Measurements from ENCODE around the gene LEFTY2. TPM values are rescaled to one million over a fixed set of nuclear protein-coding genes. Genes with fewer than 3 reads are reported as not detected.
"Not testable (repeated sequence)": the region's sequence is repeated elsewhere in the genome, so short reads cannot be mapped to it uniquely, and the experiment has no call there.

LEFTY2 gene
- polyA plus RNA-seq, 2 of the 4 experiments (the other 2 are of a cell fraction), result not detected

GRCh38 chr1:225941942-225942222 is 862 bp upstream of the LEFTY2 start:
- DNase-seq (ENCODE audit: low read depth in 1 of 2, low spot score in 1 of 2) (no peak), ATAC-seq (no peak), FAIRE-seq (no peak)
- H3K4me2 ChIP-seq, result no peak overlapping the region
- ChIA-PET POLR2A (no interaction called here), CTCF (interaction anchor here (2.3 kb wide), 1 partner anchor 31 kb away, joined by 8 read pairs; no protein-coding TSS in a partner anchor)
- WGBS (ENCODE audit: missing lambda C conversion rate), result 30% methylated on average over 1 of the region's 1 CpG
- no peak overlapping the region for H3K27ac ChIP-seq
- H3K4me3 ChIP-seq, result no peak overlapping the region
- TF ChIP-seq, protein P1, sequence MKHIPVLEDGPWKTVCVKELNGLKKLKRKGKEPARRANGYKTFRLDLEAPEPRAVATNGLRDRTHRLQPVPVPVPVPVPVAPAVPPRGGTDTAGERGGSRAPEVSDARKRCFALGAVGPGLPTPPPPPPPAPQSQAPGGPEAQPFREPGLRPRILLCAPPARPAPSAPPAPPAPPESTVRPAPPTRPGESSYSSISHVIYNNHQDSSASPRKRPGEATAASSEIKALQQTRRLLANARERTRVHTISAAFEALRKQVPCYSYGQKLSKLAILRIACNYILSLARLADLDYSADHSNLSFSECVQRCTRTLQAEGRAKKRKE (CRISPR knock-in tag; IDR thresholded peaks at IDR 0.05; ENCODE audit: low read depth), result no peak
- TF ChIP-seq HDAC2 (IDR thresholded peaks at IDR 0.05), result no peak
- no peaks in the 10 kb centered on the region for H3K9me3 ChIP-seq
- H3K4me1 ChIP-seq, result no peaks in the 10 kb centered on the region

DNA sequence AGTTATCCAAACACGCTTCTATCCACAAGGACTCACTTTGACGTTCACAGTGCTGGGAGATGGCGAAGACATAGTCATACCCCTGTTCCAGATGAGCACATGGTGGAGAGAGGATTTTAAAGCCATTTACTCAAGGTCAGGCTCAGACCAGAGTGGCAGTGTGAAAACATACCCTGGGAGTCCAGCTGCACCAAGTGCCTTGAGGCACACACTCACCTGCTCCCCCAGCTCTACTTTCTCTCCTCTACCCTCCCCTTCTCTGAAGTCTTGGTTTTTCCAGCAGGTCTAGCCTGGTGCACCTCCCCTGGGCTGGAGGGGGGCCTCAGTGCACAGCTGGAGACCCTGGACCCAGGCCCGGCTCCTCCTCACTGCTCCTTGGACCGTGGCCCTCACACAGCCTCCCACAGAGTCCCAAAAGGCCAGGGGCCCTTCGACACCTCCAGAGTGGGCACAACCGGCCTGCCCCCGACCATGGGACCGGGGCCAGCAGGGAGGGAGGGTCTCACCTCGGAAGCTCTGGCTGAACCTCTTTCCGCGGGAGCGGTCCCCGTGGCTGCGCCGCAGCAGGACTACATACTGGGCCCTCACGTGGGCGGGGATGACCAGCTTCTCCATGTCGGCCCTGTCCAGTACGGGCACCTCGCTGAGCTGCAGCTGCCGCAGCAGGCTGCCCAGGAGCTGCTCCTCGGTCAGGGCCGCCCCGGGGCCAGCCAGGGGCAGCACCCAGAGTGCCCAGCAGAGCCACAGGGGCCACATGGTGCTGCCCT is 452 bp downstream of the LEFTY2 start:
- Histone ChIP-seq H3K4me3 (no peak overlapping the region), H3K27ac (no peak overlapping the region), H3K4me1 (no peaks in the 10 kb centered on the region), H3K9me3 (no peaks in the 10 kb centered on the region), H3K4me2 (no peak overlapping the region)
- no peak for TF ChIP-seq ZFP36 (IDR thresholded peaks at IDR 0.05; ENCODE audit: borderline replicate concordance, partially characterized antibody)
- TF ChIP-seq, protein P2, sequence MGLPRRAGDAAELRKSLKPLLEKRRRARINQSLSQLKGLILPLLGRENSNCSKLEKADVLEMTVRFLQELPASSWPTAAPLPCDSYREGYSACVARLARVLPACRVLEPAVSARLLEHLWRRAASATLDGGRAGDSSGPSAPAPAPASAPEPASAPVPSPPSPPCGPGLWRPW (IDR thresholded peaks at IDR 0.05), result no peak
- TF ChIP-seq ELK1 (IDR thresholded peaks at IDR 0.05; ENCODE audit: low read depth, low read length), result no peak
- TF ChIP-seq CBX8 (IDR thresholded peaks at IDR 0.05), result no peak
- no peak for TF ChIP-seq CEBPB (IDR thresholded peaks at IDR 0.05)
- no peak for TF ChIP-seq HEYL (CRISPR knock-in tag; IDR thresholded peaks at IDR 0.05)
- TF ChIP-seq HOXB5 (CRISPR knock-in tag; IDR thresholded peaks at IDR 0.05), result no peak
- no peak for TF ChIP-seq HOXB13 (CRISPR knock-in tag; IDR thresholded peaks at IDR 0.05; ENCODE audit: low read depth)
- TF ChIP-seq POLR2AphosphoS2 (conservative IDR thresholded peaks at IDR 0.05; ENCODE audit: low read length), result no peak
- TF ChIP-seq ZC3H11A (IDR thresholded peaks at IDR 0.05), result no peak
- no peak for TF ChIP-seq USF2 (IDR thresholded peaks at IDR 0.05)
- TF ChIP-seq CHD2 (IDR thresholded peaks at IDR 0.05; ENCODE audit: low read length, partially characterized antibody), result no peak
- TF ChIP-seq ESRRA (IDR thresholded peaks at IDR 0.05; ENCODE audit: borderline replicate concordance, low read length), result no peak
- CTCF ChIA-PET, result interaction anchor here (1.5 to 2.3 kb wide), 2 partner anchors 29 to 35 kb away, joined by 4 to 8 read pairs; no protein-coding TSS in a partner anchor
- POLR2A ChIA-PET, result no interaction called here
- no peak for FAIRE-seq
- 79% methylated on average over 12 of the region's 25 CpGs for WGBS (ENCODE audit: missing lambda C conversion rate)
- ATAC-seq, result peak in 1 of 2 experiments; percentile 22; a peak in 3 of 6 replicates
- DNase-seq (ENCODE audit: low read depth in 1 of 2, low spot score in 1 of 2), result no peak

- CTCF ChIA-PET, result interaction anchor here (1.5 to 2.3 kb wide), 2 partner anchors 29 to 35 kb away, joined by 4 to 8 read pairs; no protein-coding TSS in a partner anchor
- POLR2A ChIA-PET, result not testable (repeated sequence)
These were observed 1.1 kb downstream of the LEFTY2 start for GRCh38 chr1:225939939-225940310.

GRCh38 chr1:225939097-225939938 is 1.7 kb downstream of the LEFTY2 start:
- H3K9me3 ChIP-seq; FAIRE-seq; H3K27ac ChIP-seq; H3K4me1 ChIP-seq; H3K4me3 ChIP-seq; H3K4me2 ChIP-seq; DNase-seq (ENCODE audit: low read depth in 1 of 2, low spot score in 1 of 2); ATAC-seq; POLR2A ChIA-PET: not testable (repeated sequence)
- 78% methylated on average over 9 of the region's 69 CpGs for WGBS (ENCODE audit: missing lambda C conversion rate)
- CTCF ChIA-PET, result interaction anchor here (0.9 to 2.3 kb wide), 5 partner anchors 10 to 621 kb away, joined by 3 to 8 read pairs (median 4); no protein-coding TSS in a partner anchor

More at GRCh38 chr1:225939939-225940310, 1.1 kb downstream of the LEFTY2 start:
- not testable (repeated sequence) for H3K4me1 ChIP-seq; H3K27ac ChIP-seq; FAIRE-seq; H3K4me2 ChIP-seq; H3K9me3 ChIP-seq; ATAC-seq; DNase-seq (ENCODE audit: low read depth in 1 of 2, low spot score in 1 of 2); H3K4me3 ChIP-seq
- WGBS (ENCODE audit: missing lambda C conversion rate), result 86% methylated on average over 7 of the region's 8 CpGs

Measured in A549 (cell line).